Ovary (tissue), 3 donors: ENCODE data around the gene TMA16.

ENCODE experiments used
- CTCF ChIP-seq, 3 donors: fragments of 450-650 bp in 2 of 3; fragments of 200-600 bp in 1 of 3; IDR thresholded peaks; one replicate each; pipeline versions ENCODE4 v1.5.1 to v1.8.0; 2016 to 2022; ENCODE audit warnings: antibody characterized with exemption in 3 of 3, mild to moderate bottlenecking in 1 of 3
- EP300 ChIP-seq: sonication (generic); formaldehyde crosslinking; IDR thresholded peaks from one replicate; pipeline ENCODE4 v1.6.1; 2017; ENCODE audit warnings: antibody characterized with exemption
- POLR2A ChIP-seq: fragments of 450-650 bp; IDR thresholded peaks from one replicate; pipeline ENCODE4 v1.6.1; 2017; ENCODE audit warnings: antibody characterized with exemption, mild to moderate bottlenecking, moderate library complexity
- donor health status: DM: no; HTN: no; CAD: no.

GRCh38 chr4:163525982-163526381, 31.5 kb downstream of the TMA16 start:
- TF ChIP-seq CTCF (IDR thresholded peaks at IDR 0.05) (no peak), POLR2A (no peak), EP300 (no peak)
